GM18508 (cell line): ENCODE data around the gene PLG.
"Not testable (repeated sequence)": the region's sequence is repeated elsewhere in the genome, so short reads cannot be mapped to it uniquely, and the experiment has no call there.

ENCODE experiments used
- ATAC-seq: cut with Tn5 transposase; IDR thresholded peaks from one replicate; pipeline ENCODE4 v1.9.1; 2021; ENCODE audit warnings: moderate number of reproducible peaks; ENCODE audit not compliant: insufficient read depth, unreplicated experiment

PLG gene

GRCh38 chr6:160801418-160801817 is 99.4 kb downstream of the PLG start:
- no peak for ATAC-seq

GRCh38 chr6:160802049-160802448 is 100.0 kb downstream of the PLG start:
- ATAC-seq = not testable (repeated sequence)
